AG04449 (cell line): ENCODE measurements around the gene VCAM1.

ENCODE experiments used
- CTCF ChIA-PET: fragments of 350-600 bp; formaldehyde crosslinking; extraction: SDS; loops from one replicate; lab custom pipeline; 2021; ENCODE audit warnings: antibody characterized with exemption; lab: Yijun Ruan, JAX
- POLR2A ChIA-PET: fragments of 400-600, 350-600 bp; formaldehyde crosslinking; extraction: SDS; loops from one replicate; lab custom pipeline; 2020; ENCODE audit warnings: antibody characterized with exemption, inconsistent platforms; lab: Yijun Ruan, JAX
- DNase-seq: peaks from one replicate; pipeline ENCODE4 v3.0.0-alpha.2; 2010; ENCODE audit warnings: low read depth, low spot score
- H3K4me3 ChIP-seq: 2 replicates; pipeline ENCODE4 v1.5.1; 2011; ENCODE audit warnings: low read depth, mild to moderate bottlenecking, control low read depth, low read length
- TF ChIP-seq, protein P1 (sequence below): IDR thresholded peaks from one replicate; pipeline ENCODE4 v1.5.1; 2011; ENCODE audit warnings: mild to moderate bottlenecking, moderate library complexity, low read length, control low read depth, inconsistent platforms; ENCODE audit not compliant: insufficient read depth; ENCODE audit errors: missing control alignments

The VCAM1 gene

DNA sequence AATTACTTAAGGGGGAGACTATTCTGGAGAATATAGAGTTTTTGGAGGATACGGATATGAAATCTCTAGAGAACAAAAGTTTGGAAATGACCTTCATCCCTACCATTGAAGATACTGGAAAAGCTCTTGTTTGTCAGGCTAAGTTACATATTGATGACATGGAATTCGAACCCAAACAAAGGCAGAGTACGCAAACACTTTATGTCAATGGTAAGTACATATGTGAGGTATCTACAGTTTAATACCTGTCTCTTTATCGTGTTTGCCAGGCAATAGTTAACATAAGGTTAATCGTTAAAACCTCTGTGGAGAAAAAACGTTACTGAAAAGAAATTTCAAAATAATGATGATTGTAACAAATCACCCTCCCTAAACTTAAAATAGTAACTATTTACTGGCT lies 11.8 kb downstream of the VCAM1 start:
- no peak overlapping the region for H3K4me3 ChIP-seq
- POLR2A ChIA-PET, result no interaction called here
- TF ChIP-seq, protein P1, sequence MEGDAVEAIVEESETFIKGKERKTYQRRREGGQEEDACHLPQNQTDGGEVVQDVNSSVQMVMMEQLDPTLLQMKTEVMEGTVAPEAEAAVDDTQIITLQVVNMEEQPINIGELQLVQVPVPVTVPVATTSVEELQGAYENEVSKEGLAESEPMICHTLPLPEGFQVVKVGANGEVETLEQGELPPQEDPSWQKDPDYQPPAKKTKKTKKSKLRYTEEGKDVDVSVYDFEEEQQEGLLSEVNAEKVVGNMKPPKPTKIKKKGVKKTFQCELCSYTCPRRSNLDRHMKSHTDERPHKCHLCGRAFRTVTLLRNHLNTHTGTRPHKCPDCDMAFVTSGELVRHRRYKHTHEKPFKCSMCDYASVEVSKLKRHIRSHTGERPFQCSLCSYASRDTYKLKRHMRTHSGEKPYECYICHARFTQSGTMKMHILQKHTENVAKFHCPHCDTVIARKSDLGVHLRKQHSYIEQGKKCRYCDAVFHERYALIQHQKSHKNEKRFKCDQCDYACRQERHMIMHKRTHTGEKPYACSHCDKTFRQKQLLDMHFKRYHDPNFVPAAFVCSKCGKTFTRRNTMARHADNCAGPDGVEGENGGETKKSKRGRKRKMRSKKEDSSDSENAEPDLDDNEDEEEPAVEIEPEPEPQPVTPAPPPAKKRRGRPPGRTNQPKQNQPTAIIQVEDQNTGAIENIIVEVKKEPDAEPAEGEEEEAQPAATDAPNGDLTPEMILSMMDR, result no peak
- DNase-seq, result no peak
- CTCF ChIA-PET, result interaction anchor here (0.7 to 2.8 kb wide), 4 partner anchors 10 to 137 kb away, joined by 3 to 12 read pairs (median 6); partner anchors contain the start of gene VCAM1

DNA sequence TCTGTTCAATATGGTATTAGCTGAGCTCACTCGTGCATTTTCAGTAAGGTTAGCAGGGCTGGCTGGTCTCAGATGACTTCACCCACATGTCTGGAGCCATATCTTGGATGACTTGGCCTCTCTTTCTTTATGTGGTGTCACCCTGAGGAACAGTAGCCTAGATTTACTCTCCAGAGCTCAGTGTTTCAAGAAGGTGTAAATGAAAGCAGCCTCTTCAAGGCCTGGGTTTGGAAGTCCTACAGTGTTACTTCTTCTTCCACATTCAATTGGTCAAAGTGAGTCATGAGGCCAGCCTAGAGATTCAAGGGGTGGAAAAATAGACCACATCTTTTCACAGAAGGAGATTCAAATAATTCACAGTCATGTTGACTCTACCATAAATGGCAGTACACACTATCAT lies 12.2 kb downstream of the VCAM1 start:
- CTCF ChIA-PET, result interaction anchor here (2.1 to 2.8 kb wide), 3 partner anchors 10 to 137 kb away, joined by 5 to 12 read pairs (median 7); partner anchors contain the start of gene VCAM1
- H3K4me3 ChIP-seq, result no peak overlapping the region
- TF ChIP-seq, protein P1, result no peak
- POLR2A ChIA-PET, result no interaction called here
- DNase-seq, result no peak

- POLR2A ChIA-PET, result interaction anchor here (1.1 kb wide), 1 partner anchor 137 kb away, joined by 3 read pairs; no protein-coding TSS in a partner anchor
- DNase-seq, result no peak
- no peak overlapping the region for H3K4me3 ChIP-seq
- TF ChIP-seq, protein P1, result no peak
- CTCF ChIA-PET, result interaction anchor here (1.0 to 2.4 kb wide), 3 partner anchors 11 to 34 kb away, joined by 3 to 8 read pairs (median 3); no protein-coding TSS in a partner anchor
Measured at GRCh38 chr1:100734676-100735075, 15.1 kb downstream of the VCAM1 start.

DNA sequence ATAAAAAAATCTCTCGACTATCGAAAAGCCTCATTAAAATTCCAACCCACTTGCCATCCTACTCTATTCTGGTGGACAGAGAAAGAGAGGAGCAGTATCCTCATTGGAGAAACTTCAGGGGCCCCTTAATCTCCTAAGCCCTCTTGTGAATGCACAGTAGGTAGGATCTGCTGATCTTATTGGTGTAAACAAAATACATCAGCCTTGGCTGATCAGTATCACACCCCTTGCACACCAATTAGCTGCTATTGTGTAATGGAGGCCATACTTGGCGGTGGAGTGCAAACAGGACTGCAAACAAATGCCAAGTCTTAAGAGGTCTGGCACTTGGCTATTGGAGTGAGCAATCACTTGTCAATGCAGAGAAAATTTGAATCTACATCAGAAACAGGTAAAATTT lies 15.7 kb downstream of the VCAM1 start:
- H3K4me3 ChIP-seq, result no peak overlapping the region
- TF ChIP-seq, protein P1, result no peak
- DNase-seq, result no peak
- CTCF ChIA-PET, result interaction anchor here (1.6 to 2.4 kb wide), 2 partner anchors 11 to 33 kb away, joined by 3 to 8 read pairs; no protein-coding TSS in a partner anchor
- POLR2A ChIA-PET, result no interaction called here

DNA sequence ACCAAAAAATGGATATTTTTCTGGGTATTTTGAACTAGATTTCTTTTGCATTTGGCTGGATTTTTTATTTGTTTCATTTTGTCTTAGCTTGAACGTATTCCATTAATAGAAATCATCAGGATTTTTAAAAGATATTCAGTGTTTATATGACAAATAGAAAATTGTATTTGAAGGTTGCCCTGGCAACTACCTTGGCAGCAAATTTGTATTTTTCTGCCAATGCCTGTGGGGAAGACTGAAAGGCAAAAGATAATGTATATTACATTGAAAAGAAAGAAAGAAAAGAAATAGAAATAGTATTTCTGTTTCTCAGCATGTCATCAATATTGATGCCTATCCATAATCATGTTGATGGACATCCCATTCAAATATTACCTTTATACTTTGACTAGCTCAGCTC lies 16.8 kb downstream of the VCAM1 start:
- ChIA-PET POLR2A (interaction anchor here (0.6 kb wide), 1 partner anchor 109 kb away, joined by 3 read pairs; no protein-coding TSS in a partner anchor), CTCF (interaction anchor here (0.6 to 1.8 kb wide), 3 partner anchors 18 to 197 kb away, joined by 3 to 6 read pairs (median 3); no protein-coding TSS in a partner anchor)
- DNase-seq, result no peak

DNA sequence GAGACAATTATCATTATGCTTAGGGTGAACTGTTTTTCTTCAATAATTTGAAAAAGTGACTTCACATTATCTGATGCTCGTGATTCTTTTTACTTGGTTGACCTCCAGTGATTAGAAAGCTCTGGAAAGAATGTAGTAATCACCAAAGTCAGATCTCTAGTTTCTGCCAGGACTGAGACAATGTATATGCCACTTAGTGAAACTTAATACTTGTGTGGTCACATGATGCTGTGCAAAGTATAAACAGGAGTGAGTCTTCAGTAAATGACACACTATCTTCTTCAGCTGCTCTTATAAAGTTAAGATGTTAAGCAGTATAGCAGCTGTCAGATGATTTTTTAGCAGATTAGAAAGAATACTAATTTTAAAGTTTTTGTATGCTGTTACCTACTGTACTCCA lies 17.2 kb downstream of the VCAM1 start:
- ChIA-PET POLR2A (no interaction called here), CTCF (interaction anchor here (0.6 to 2.4 kb wide), 4 partner anchors 13 to 196 kb away, joined by 3 to 8 read pairs (median 4); no protein-coding TSS in a partner anchor)

More for the DNA sequence above, 16.8 kb downstream of the VCAM1 start:
- TF ChIP-seq, protein P1, result no peak
- H3K4me3 ChIP-seq, result no peak overlapping the region

More for the DNA sequence above, 17.2 kb downstream of the VCAM1 start:
- no peak for DNase-seq
- TF ChIP-seq, protein P1, result no peak
- no peak overlapping the region for H3K4me3 ChIP-seq
